Measurements from ENCODE around the gene FOS.

Gene FOS

DNA sequence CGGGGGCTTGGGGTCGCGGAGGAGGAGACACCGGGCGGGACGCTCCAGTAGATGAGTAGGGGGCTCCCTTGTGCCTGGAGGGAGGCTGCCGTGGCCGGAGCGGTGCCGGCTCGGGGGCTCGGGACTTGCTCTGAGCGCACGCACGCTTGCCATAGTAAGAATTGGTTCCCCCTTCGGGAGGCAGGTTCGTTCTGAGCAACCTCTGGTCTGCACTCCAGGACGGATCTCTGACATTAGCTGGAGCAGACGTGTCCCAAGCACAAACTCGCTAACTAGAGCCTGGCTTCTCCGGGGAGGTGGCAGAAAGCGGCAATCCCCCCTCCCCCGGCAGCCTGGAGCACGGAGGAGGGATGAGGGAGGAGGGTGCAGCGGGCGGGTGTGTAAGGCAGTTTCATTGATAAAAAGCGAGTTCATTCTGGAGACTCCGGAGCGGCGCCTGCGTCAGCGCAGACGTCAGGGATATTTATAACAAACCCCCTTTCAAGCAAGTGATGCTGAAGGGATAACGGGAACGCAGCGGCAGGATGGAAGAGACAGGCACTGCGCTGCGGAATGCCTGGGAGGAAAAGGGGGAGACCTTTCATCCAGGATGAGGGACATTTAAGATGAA lies 630 bp downstream of the FOS start:
- no peak for TF ChIP-seq CTCF (IDR thresholded peaks at IDR 0.05; ENCODE audit: low read depth, low read length)
- no peak for TF ChIP-seq MAX (IDR thresholded peaks at IDR 0.05; ENCODE audit: low read depth, low read length)
- no peak for TF ChIP-seq MYC (IDR thresholded peaks at IDR 0.05; ENCODE audit: low read depth, low read length)
- no peak for TF ChIP-seq POLR2A (IDR thresholded peaks at IDR 0.05; ENCODE audit: extremely low read depth, insufficient read length)
- peak; percentile 56 for DNase-seq (ENCODE audit: low read depth)
- peak overlapping the region; percentile 70 for H3K4me3 ChIP-seq (ENCODE audit: low read depth, low read length)

- no peak for TF ChIP-seq MAX (IDR thresholded peaks at IDR 0.05; ENCODE audit: low read depth, low read length)
- TF ChIP-seq POLR2A (IDR thresholded peaks at IDR 0.05; ENCODE audit: extremely low read depth, insufficient read length): no peak
- no peak for TF ChIP-seq CTCF (IDR thresholded peaks at IDR 0.05; ENCODE audit: low read depth, low read length)
- TF ChIP-seq MYC (IDR thresholded peaks at IDR 0.05; ENCODE audit: low read depth, low read length): no peak
- peak overlapping the region; percentile 70 for H3K4me3 ChIP-seq (ENCODE audit: low read depth, low read length)
- no peak for DNase-seq (ENCODE audit: low read depth)
Observed at GRCh38 chr14:75279763-75280290, 1.2 kb downstream of the FOS start.

- DNase-seq (ENCODE audit: low read depth): no peak
- no peak for TF ChIP-seq CTCF (IDR thresholded peaks at IDR 0.05; ENCODE audit: low read depth, low read length)
- no peak for TF ChIP-seq POLR2A (IDR thresholded peaks at IDR 0.05; ENCODE audit: extremely low read depth, insufficient read length)
- no peak for TF ChIP-seq MAX (IDR thresholded peaks at IDR 0.05; ENCODE audit: low read depth, low read length)
- no peak for TF ChIP-seq MYC (IDR thresholded peaks at IDR 0.05; ENCODE audit: low read depth, low read length)
- H3K4me3 ChIP-seq (ENCODE audit: low read depth, low read length): no peak overlapping the region
Observed at GRCh38 chr14:75280291-75280830, 1.7 kb downstream of the FOS start.

DNA sequence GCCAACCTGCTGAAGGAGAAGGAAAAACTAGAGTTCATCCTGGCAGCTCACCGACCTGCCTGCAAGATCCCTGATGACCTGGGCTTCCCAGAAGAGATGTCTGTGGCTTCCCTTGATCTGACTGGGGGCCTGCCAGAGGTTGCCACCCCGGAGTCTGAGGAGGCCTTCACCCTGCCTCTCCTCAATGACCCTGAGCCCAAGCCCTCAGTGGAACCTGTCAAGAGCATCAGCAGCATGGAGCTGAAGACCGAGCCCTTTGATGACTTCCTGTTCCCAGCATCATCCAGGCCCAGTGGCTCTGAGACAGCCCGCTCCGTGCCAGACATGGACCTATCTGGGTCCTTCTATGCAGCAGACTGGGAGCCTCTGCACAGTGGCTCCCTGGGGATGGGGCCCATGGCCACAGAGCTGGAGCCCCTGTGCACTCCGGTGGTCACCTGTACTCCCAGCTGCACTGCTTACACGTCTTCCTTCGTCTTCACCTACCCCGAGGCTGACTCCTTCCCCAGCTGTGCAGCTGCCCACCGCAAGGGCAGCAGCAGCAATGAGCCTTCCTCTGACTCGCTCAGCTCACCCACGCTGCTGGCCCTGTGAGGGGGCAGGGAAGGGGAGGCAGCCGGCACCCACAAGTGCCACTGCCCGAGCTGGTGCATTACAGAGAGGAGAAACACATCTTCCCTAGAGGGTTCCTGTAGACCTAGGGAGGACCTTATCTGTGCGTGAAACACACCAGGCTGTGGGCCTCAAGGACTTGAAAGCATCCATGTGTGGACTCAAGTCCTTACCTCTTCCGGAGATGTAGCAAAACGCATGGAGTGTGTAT lies 2.4 kb downstream of the FOS start:
- H3K4me3 ChIP-seq (ENCODE audit: low read depth, low read length): no peak overlapping the region
- TF ChIP-seq MAX (IDR thresholded peaks at IDR 0.05; ENCODE audit: low read depth, low read length) (no peak), POLR2A (IDR thresholded peaks at IDR 0.05; ENCODE audit: extremely low read depth, insufficient read length) (no peak)
- DNase-seq (ENCODE audit: low read depth): no peak

DNA sequence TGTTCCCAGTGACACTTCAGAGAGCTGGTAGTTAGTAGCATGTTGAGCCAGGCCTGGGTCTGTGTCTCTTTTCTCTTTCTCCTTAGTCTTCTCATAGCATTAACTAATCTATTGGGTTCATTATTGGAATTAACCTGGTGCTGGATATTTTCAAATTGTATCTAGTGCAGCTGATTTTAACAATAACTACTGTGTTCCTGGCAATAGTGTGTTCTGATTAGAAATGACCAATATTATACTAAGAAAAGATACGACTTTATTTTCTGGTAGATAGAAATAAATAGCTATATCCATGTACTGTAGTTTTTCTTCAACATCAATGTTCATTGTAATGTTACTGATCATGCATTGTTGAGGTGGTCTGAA lies 3.0 kb downstream of the FOS start:
- H3K4me3 ChIP-seq (ENCODE audit: low read depth, low read length): no peak overlapping the region
- no peak for DNase-seq (ENCODE audit: low read depth)
- TF ChIP-seq MYC (IDR thresholded peaks at IDR 0.05; ENCODE audit: low read depth, low read length) (no peak), CTCF (IDR thresholded peaks at IDR 0.05; ENCODE audit: low read depth, low read length) (no peak), POLR2A (IDR thresholded peaks at IDR 0.05; ENCODE audit: extremely low read depth, insufficient read length) (no peak), MAX (IDR thresholded peaks at IDR 0.05; ENCODE audit: low read depth, low read length) (no peak)

GRCh38 chr14:75282170-75282554 lies 3.5 kb downstream of the FOS start:
- H3K4me3 ChIP-seq (ENCODE audit: low read depth, low read length): no peak overlapping the region
- no peak for TF ChIP-seq MYC (IDR thresholded peaks at IDR 0.05; ENCODE audit: low read depth, low read length)
- no peak for TF ChIP-seq CTCF (IDR thresholded peaks at IDR 0.05; ENCODE audit: low read depth, low read length)
- TF ChIP-seq POLR2A (IDR thresholded peaks at IDR 0.05; ENCODE audit: extremely low read depth, insufficient read length): no peak
- no peak for TF ChIP-seq MAX (IDR thresholded peaks at IDR 0.05; ENCODE audit: low read depth, low read length)
- DNase-seq (ENCODE audit: low read depth): no peak

DNA sequence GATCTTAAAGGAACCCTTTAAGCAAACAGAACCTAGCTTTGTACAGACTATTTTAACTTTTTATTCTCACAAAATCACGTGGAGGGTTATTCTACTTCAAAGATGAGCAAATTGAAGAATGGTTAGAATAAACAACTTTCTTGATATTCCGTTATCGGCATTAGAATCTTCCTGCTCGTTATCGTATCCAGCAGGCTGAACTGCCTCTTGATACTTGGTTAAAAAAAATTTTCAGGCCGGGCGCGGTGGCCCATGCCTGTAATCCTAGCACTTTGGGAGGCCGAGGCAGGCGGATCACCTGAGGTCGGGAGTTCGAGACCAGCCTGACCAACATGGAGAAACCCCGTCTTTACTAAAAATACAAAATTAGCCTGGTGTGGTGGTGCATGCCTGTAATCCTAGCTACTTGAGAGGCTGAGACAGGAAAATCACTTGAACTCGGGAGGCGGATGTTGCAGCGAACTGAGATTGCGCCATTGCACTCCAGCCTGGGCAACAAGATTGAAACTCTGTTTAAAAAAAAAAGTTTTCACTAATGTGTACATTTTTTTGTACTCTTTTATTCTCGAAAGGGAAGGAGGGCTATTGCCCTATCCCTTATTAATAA lies 4.0 kb downstream of the FOS start:
- peak overlapping the region; percentile 23 for H3K4me3 ChIP-seq (ENCODE audit: low read depth, low read length)
- peak; percentile 45 for DNase-seq (ENCODE audit: low read depth)

All from NB4 (cell line).